GM18907 (cell line): Measurements from ENCODE around the gene AMN.
"Not testable (repeated sequence)": the region's sequence is repeated elsewhere in the genome, so short reads cannot be mapped to it uniquely, and the experiment has no call there.

Experiments used
- ATAC-seq: cut with Tn5 transposase; IDR thresholded peaks from one replicate; pipeline ENCODE4 v1.9.1; 2021; ENCODE audit warnings: mild to moderate bottlenecking, moderate library complexity; ENCODE audit not compliant: unreplicated experiment

Gene AMN

DNA sequence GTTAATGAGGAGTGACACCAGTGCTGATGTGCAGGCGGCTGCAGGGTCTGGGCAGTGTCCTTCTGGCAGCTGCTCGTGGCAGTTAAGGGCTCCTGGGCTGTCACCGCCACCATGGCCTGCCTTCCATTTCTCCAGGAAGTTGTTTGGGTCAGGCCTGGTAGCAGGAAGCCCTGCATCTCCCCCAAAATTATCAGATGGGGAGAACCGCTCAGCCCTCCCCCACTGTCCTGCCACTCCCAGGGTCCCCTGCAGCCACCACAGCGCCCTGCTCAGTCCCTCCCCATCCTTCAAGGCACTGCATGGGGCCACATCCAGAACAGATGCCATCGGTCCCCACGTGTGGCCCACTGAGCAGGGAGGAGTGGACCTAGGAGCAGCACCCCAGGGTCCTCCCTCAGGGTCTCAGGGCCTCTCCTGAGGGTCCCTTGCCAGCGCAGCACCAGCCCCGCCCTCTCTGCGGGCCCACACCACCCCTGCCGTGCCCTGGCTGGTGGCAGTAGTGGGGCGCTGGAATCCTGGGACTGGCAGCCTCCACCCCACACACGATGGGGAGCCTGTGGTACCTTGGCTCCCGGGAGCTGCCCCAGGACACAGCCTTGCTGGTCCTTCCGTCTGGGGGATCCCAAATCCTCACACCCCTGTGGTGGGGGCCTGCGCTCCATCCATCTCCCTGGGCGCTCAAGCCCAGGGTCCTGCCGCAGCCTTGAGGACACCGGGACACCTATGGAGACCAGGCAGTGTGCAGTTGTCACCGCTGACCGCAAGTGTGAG is 10.3 kb upstream of the AMN start:
- no peak for ATAC-seq

DNA sequence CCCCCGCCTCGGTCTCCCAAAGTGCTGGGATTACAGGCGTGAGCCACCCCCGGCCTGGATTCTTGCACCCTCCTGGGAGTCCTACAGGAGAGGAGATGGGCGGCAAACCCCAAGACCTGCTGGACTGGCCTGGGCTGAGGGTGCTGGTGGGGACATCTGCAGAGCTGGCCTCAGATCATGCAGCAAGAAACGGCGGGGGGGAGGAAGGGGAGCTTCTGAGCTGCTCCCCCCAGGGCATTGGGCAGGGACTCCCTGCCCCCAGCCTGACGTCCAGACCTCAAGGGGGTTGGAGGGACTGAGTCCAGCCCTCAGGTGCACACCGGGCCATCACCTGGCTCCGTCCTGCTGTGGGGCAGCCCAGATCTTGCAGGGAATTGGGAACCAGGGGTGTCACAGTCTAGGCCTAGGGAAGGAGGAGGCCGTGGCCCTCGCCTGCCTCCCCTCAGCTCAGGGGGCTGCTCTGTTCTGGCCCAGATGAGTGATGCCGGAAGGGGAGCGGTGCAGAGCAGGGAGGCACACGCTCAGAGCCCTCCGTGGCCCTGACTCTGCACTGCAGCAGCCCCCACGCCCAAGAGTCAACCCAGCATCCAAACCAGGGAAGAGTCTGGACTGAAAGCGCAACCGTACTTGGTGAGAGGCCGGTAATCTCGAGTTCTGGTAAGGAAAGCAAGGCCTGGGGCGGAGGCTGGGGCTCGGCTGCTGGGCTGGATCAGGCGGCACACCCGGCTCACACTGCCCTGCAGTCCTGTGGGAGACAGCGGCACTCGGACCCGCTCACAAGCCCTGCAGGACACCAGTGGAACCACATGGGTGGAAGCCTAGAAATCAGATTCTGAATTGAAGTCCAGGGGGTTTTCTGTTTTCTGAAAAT is 8.9 kb upstream of the AMN start:
- ATAC-seq = no peak

DNA sequence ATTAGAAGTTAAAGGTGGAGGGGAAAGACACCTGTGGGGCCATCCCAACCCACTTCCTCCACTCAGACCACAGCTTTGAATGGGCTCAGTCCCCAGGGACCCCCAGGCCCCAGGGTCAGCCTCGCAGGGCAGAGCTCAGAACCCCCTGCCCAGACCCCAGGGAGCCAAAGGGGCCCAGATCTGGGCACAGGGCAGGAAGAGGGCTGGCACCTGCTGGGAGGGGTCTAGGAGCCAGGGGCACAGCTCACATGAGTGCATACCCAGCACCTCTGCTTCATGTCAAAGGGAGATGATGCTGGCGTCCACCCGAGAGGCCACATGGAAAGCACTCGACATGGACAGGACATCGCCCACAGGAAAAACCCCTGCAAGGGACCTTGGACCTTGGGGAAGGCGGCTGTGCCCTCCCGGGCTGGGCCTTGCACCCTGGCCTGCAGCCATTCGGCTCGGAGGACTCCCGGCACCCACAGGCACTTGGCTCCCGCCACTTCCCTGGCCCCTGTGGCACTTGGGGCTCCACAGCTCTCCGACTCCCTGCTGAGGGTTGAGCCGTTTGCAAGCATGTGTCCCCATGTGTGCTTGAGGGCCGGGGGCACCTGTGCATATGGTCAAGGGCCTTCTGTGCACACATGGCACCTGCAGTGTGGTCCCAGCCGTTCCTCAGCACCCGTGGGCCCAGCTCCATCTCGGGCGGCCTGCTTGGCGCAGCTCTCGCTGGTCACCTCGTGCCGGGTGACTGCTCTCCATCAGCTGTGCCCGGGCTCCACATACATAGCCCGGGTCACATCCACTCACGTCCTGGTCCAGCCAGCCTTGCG is 7.8 kb upstream of the AMN start:
- no peak for ATAC-seq

DNA sequence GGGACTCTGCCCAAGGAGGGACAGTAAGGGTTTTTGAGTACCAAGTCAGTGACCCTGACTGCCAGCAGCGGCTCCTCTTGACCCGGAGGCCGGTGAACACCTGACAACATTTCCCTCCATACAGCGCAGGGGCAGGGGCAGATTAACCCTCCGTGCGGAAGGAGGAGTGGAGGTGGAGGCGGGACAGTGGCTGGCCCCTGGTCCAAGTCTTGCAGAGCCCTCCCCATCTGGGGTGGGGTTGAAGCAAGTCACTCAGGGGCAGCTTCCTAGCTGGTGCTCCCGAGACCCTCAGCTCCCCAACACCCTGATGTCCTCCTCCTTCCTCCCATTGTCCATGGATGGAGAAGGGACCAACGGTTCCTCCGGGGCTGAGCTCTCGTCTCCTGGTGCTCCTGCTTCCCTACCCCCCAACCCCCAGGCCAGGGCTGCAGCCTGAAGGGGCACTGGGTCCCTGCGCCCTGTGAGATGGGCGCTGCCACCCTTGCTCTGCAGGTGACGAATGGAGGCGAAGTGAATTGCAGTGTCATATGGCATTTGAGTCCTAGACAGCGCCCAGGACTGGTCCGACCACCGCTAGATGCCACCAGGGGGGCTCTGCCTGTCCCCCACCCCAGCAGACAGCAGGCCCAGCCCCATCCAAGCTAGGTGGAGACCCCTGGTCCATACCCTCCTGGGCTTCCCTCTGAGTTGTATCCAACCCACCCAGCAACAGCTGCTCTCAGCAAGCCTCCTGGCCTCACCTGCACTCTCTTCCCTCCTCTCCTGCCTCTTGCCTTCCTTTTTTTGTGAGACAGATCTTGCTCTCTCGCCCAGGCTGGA is 7.0 kb upstream of the AMN start:
- ATAC-seq = no peak

DNA sequence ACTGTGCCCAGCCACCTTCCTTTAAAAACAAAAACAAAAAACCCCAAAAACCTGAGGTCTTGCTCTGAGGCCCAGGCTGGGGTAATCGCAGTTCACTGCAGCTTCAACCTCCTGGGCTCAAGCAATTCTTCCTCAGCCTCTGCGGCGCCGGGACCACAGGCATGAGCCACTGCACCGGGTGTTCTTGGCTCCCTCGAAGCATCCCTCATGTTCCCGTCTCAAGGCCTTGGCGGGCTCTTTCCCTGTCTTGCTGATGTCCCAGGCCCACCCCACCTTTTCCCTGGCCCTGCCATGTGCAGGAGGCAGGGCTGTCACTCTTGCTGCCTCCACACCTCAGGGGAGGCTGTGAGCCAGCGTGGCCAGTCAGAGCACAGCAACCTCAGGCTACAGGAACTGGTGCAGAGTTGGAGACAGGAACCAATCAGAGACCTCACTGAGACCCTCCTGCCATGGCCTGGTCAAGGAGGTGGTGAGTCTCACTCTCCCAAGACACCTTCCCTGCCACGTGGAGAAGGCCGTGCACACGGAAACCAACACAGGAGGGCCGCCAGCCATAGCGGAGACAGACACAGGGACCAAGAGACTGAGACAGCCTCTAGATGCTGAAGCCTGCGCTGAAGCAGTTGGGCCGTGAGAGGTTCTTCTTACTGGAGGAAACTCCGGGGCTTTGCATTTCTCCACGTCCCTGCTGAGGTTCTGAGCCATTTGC is 6.0 kb upstream of the AMN start:
- ATAC-seq = no peak

DNA sequence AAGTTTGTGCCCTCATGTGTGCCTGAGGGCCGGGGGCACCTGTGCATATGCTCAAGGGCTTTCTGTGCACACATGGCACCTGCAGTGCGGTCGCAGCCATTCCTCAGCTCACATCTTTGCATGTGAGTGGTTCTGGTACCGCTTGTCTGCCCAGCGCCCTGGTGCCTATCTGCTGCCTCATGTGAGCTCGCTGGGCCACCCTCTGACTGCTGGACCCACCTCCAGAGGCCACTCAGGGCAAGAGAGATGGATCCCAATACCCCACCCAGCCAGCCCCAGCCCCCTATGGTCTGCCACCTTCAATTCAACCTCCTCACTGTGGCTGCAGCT is 5.4 kb upstream of the AMN start:
- ATAC-seq = no peak

DNA sequence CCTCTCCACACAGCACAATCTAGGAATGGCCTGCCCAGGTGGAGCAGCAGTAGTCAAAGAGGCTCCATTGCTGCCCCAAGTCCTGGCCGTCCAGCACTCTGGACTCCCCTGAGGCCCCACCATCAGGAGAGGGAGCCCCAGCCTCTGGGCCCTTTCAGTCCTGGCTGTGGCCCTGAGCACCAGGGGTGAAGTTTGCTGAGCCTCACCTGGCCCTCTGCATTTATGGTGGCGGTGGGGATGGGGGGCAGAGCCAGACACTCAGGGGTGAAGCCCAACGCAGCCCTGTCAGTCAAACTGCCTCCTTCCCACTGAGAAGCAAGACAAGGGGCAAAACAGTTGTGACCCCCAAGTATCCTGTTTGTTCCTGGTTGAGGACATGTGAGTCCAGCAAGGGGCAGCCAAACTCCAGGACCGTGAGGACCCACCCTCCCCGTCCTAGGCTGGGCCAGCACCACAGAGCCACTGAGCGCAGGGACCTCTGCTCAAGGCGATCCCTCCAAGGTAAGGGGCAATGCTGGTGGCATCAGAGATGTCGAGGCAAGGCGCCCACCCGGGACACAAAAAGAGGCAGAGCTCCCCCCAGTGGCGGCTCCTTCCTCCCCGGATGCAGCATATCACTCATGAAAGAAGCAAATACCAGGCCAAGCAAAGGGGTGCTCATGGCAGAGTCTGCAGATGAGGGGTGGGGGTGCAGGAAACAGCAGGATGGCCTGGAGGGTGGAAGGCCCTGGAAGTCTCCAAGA is 4.8 kb upstream of the AMN start:
- no peak for ATAC-seq

DNA sequence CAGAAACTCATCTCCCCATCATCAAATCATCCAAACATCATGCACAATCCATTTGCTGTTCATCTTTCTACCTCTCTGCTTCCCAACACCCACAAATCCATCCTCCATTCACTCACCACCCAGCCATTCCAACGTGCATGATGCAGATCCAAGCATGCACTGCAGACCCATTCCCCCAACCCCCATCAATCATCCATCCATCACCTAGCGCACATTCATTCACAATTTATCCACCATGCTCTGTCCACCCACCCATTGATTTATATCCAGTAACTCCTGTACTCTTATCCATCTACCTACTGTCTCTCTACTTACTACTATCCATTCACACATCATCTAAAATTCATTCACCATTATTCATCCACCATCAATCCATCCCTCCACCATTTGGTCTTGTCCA is 4.0 kb upstream of the AMN start:
- no peak for ATAC-seq

DNA sequence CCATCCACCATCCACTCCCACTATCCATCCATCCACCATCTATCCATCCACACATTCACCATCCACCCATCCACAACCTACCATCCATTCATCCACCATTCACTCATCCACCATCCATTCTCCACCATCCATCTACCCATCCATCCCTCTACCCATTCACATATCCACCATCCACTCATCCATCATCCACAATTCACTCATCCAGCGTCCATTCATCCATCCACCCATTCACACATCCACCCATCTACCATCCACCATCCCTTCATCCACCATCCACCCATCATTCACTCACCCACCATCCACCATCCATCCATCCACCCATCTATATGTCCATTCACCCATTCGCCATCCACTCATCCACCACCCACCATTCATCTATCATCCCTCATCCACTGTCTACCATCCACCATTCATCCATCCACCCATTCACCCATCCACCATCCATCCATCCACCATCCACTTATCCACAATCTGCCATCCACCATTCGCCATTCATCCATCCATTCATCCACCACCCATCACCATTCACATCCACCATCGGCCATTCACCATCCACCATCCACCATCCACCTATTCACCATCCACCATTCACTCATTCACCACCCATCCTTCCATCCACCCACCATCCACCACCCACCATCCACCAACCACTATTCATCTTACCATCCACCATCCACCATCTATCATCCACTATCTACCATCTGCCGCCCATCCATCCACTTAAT is 2.0 kb upstream of the AMN start:
- ATAC-seq = no peak

DNA sequence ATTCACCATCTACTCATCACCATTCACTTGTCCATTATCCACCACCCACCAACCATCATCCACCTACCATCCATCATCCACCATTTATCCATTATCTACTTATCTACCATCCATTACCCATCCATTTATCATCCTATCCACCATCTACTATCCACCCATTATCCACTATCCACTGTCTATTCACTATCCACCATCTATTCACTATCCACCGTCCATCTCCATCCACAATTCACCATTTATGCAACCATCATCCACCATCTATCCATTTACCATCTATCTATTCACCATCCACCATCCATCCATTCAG is 1.5 kb upstream of the AMN start:
- ATAC-seq = no peak

DNA sequence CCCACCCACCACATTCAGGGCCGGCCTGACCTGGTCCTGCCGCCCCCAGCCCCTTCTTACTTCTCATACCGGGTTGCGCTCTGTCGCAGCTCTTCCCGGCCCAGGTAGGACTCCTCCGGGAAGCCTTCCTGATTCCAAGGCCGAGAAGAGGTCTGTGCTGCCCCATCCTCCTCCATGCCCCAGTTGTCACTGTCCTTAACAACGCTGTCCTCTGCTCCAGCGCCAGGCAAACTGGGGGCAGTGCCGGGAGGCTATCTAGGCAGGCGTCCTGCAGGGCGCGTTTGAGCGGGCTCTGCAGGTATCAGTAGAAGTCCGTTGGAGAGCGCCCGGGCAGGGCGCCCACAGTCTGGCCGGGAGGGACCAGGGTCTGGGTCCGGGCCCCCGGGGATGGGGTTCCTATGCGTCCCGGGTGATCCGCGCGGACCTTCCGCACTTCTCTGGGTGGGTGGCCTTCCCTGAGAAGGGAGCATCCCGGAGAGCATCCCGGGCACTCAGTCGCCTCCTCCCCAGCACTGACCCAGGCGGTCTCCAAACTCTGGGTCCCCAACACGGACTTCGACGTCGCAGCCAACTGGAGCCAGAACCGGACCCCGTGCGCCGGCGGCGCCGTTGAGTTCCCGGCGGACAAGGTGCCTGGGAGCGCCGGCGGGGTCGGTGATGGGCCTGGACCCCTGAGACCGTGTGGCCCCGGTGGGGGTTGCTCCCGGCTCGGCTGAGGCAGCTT is 900 bp downstream of the AMN start:
- ATAC-seq = no peak

DNA sequence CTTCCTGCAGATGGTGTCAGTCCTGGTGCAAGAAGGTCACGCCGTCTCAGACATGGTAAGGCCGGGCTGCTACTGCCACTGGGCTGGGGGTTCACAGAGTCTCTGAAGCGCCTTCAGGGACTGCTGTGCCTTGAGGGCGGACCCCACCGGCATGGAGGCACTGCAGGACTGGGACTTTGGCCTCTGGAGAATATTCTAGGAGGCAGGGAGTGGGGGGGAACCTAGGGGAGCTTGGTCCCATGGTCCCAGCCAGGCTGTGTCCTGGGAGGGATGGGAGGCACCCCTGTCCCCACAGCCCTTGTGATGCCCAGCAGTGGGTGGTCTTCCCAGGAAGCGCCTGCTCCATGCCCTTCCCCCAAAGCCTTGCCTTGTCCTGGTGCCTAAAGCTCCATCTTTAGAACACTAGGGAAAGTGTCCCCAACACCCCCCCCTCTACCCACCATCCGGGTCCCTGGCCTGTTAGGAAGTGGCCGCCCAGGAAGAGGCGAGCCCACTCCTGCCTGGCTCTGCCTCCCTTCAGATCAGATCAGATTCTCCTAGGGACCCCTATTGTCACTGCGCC is 1.5 kb downstream of the AMN start:
- ATAC-seq = no peak

DNA sequence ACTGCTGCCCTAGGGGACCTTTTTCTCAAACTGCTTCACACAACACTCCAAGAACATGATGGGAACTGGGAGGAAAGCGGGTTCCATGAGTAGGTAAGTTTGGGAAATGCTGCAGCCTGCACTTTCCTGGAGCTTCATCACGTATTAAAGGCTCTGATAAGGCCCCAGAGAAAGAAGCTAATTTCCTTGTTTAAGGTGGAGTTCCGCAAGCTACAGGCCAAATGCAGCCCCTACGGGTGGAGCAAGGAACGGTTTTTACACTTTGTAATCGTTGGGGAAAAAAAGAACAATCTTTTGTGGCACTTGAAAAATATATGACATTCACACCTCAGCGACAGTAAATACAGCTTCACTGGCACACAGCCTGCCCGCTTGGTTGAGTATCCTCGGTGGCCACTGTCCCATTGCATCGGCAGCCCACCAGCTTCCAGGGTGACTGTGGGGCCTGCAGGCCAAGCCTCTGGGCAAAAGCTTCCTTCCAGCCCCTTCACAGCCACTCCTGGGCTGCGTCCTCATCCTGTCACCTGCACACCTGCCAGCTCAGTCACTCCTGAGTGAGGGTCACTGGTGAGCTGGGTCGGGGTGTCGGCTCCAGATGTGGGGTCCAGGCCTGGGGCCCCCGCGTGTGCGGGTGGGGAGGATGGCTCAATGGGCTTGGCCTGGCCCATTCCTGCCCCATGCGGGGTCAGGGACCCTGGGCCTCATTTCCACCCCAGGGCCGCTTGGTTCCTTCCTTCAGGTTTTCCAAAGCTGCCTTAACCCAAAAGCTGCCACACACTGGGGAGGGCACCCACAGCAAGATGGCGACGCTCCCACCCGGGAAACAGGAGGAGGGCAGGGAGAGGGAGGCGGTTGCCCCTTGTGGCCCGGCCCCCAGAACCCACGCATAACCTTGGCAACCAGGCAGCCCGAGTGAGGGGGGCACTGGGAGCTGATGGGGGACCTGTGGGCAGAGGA is 2.4 kb downstream of the AMN start:
- no peak for ATAC-seq

DNA sequence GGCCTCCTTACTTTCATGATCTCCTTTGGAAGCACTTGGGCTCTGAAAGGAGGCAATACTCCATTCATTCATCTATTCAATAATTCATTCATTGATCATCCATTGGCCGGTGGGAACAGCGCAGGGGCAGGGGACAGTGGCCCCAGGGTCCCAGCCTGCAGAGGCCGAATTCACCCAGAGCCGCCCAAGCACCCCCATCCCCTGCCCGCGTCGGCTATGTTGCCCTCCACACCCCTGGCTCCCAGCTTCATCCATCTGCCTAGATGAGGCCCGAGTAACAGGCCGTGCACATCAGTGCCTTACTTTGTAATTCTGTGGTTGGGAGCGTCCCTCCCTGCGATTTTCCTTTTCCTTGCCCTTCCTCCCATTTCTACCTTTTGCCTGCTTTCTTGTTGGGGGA is 3.2 kb downstream of the AMN start:
- ATAC-seq = no peak

DNA sequence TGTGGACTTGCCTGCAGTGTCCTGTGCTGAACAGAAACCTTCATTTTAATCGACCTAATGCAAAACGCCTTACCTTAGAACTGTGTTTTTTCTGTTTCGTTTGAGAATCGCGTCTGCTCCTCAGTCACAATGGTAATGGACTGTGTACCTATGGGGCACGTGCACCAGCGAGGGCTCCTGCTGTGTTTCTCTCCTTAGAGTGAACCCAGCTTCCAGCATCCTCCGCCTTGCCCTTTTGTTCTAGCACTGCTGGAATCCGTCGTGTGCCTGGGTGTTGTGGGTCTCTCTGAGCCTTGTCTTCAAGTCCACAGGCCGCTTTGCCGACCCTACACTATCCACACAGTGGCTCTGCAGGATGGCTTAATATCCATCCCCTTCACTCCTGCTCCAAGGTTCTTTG is 3.6 kb downstream of the AMN start:
- no peak for ATAC-seq

DNA sequence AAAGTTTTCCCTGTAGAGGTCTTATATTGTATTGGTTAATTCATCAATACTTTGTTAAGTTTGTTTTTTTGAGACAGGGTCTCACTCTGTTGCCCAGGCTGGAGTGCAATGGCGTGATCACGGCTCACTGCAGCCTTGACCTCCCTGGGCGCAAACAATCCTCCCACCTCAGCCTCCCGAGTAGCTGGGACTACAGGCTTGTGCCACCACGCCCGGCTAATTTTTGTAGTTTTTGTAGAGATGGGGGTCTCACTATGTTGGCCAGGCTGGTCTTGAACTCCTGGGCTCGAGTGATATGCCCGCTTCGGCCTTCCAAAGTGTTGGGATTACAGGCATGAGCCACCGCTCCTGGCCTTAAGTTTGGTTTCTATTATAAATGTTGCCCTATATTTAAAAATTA is 4.4 kb downstream of the AMN start:
- not testable (repeated sequence) for ATAC-seq

DNA sequence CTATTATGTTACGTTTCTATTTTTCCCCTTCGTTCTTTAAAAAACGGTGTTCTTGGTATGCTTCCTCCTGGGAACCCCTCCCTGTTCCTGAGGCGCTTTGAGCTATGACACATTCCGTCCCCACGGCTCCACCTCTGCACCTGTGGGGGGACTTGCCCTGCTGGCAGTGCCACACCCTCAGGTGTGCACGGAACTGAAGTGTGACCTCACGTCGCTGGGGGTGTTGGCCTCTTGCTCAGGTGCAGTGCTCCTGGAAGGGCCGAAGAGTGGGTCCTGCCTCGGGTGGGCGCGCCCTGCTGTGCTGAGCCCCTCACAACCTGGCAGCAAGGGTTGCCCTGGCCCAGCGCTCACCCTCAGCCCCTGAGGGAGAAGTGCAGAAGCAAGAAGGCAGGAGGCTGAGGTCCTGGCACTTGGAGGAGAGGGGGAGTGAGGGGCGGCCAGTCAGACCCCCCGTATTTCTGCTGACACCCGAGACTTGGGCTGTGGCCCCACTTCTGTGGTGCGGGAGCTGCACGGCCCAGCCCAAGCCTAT is 4.9 kb downstream of the AMN start:
- no peak for ATAC-seq
